ENCODE measurements around the gene MUC2. TPM values are rescaled to one million over a fixed set of nuclear protein-coding genes. Genes with fewer than 3 reads are reported as not detected.
"Not testable (repeated sequence)": the region's sequence is repeated elsewhere in the genome, so short reads cannot be mapped to it uniquely, and the experiment has no call there.

Gene MUC2
- total RNA-seq, 1 experiment from 2014 or later: not detected

GRCh38 chr11:1104411-1105182 lies 29.9 kb downstream of the MUC2 start:
- no peak for DNase-seq (ENCODE audit: low spot score)

GRCh38 chr11:1105183-1105565 lies 30.5 kb downstream of the MUC2 start:
- no peak for DNase-seq (ENCODE audit: low spot score)

DNA sequence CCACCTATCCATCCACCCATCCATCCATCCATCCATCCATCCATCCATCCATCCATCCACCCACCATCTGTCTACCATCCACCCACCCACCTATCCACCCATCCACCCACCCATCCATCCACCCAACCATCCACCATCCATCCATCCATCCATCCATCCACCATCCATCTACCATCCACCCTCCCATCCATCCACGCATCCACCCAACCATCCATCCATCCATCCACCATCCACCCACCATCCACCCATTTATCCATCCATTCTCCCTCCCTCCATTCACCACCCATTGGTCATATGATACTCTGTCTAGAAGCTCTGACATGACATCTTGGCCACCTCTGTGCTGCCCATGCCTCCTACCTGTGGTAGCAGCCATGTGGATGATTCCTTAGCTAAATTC lies 31.7 kb downstream of the MUC2 start:
- no peak for DNase-seq (ENCODE audit: low spot score)

- DNase-seq (ENCODE audit: low spot score): no peak
Measured at GRCh38 chr11:1107316-1108245, 32.9 kb downstream of the MUC2 start.

DNA sequence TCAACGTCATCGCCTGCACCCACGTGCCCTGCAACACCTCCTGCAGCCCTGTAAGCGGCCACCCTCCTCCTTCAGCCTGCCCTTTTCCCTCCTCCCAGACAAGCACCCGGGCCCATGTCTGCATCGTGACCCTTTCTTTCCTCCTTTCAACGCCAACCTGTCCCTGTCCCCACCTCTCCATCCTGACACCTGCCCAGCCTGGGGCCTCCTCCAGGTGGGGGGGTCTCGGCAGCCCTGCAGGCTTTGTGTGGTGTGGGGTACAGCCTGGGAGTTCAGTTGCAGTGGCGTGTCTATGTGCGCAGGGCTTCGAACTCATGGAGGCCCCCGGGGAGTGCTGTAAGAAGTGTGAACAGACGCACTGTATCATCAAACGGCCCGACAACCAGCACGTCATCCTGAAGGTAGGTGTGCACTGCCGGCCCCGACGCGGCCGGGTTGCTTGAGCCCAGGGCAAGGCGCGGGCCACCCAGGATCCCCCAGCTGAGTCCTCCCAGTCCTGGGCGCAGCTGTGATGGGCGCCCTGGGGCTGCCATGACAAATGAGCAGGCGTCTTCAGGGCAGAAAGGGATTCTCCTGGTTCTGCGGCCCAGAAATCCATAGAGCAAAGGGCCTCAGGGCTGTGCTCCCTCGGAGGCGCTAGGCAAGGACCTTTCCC lies 33.7 kb downstream of the MUC2 start:
- DNase-seq (ENCODE audit: low spot score): no peak

- DNase-seq (ENCODE audit: low spot score): no peak
Measured at GRCh38 chr11:1109101-1109917, 34.6 kb downstream of the MUC2 start.

- no peak for DNase-seq (ENCODE audit: low spot score)
Measured at GRCh38 chr11:1109918-1110705, 35.4 kb downstream of the MUC2 start.

DNA sequence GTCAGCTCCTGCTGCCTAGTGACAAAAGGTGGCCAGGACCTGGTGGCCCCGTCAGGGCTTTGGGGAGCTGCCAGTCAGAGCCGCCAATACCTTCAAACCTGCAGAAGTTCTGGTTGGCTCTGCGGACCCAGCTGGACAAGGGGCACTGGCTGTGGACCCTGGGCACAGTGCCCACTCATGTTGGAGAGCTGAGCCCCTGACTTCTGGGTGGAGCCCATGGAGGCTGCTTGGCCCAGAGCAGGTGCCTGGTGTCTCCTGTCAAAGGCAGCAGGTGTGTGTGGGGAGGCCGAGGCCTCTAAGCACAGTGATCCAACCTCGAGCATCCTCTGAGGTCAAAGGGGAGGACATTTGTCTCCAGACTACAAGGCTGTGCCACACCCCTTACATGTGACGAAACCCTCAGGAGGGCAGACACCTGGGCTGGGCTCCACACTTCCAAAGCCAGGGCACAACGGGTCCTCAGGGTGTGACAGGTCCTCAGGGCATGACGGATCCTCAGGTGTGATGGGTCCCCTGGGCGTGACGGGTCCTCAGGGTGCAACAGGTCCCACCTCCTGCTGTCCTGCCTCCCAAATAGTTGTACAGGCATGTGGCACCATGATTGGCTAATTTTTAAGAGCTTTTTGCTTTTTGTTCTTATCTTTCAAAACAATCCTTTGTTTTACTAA lies 37.0 kb downstream of the MUC2 start:
- DNase-seq (ENCODE audit: low spot score): no peak

DNA sequence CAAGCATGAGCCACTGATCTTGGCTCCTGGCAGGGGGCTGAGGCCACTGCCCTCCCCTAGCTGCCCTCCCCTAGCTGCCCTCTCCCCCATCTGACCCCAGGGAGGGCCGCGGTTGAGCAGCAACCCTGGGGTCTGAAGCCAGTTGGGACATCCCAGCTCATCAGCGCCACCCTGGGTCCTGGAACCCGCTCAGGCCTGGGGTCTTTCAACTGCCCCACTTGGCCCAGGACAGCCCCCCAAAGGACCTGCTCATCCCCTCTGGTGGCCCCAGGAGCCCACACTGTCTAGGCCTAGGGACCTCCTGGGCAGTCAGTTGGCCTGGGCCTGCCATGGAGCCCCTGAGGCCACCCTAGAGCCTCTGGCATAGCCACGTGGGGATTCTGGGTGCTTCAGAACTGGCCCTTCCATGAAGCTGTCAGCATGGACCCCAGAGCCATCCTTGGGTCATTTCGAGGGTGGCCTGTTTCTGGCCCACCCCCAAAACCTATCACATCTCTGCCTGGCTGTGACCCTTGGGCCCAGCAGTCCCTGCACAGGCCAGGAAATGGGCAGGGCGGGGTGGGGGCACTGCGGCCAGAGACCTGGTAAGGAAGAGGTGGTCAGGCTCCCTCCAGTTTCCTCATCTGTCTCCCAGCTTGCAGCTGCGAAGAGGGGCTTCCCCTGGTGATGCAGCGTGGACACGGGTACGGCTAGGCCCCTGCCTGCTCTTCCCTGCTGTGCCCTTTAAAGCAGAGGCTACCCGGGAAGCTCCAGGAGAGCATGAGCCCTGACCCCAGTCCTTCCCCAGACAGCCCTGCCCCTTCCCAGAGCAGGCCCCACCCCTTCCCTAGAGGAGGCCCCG lies 37.9 kb downstream of the MUC2 start:
- no peak for DNase-seq (ENCODE audit: low spot score)

DNA sequence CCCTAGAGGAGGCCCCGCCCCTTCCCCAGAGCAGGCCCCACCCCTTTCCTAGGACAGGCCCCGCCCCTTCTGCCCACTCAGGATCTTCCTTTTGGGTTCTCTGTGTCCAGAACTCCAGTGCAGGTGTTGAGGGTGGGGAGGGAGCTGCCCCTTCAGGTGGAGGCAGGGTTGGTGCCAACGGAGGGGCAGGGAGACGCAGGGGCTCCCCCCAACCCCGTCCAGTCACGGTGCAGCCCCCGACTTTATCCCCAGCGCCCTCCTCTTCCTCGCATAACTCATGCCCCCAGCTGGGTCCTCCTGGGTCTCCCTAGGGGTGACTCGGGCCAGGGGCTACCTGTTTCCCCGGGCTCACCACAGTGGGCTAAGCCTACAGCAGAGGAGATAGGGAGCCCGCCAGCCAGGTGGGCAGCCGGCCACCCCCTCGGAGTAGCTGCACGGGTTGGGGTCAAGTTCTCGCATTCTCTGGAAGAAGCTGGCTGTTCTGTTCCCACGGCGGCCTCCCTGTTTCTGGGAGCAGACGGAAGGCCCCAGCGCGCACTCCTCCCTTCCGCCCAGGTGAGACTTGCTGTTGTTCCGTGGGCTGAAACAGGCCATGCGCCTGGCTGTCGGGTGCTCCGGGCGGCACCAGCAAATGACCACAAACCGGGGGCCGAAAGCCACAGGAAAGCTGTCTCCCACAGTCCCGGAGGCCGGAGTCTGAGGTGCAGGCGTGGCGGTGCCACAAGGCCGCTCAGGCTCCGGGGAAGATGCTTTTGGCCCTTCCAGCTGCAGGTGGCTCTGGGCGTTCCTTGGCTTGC lies 38.9 kb downstream of the MUC2 start:
- DNase-seq (ENCODE audit: low spot score): no peak

DNA sequence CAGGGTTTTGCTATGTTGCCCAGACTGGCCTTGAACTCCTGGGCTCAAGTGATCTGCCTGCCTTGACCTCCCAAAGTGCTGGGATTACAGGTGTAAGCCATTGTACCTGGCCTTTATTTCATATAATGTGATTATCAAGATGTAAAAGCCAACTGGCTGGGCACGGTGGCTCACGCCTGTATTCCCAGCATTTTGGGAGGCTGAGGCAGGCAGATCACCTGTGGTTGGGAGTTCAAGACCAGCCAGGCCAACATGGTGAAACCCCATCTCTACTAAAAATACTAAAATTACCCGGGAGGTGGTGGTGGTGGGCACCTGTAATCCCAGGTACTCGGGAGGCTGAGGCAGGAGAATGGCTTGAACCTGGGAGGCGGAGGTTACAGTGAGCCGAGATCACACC lies 40.6 kb downstream of the MUC2 start:
- not testable (repeated sequence) for DNase-seq (ENCODE audit: low spot score)

- DNase-seq (ENCODE audit: low spot score): no peak
Measured at GRCh38 chr11:1116104-1116503, 41.4 kb downstream of the MUC2 start.

GRCh38 chr11:1116666-1117390 lies 42.2 kb downstream of the MUC2 start:
- DNase-seq (ENCODE audit: low spot score): no peak

GRCh38 chr11:1117992-1118391 lies 43.3 kb downstream of the MUC2 start:
- no peak for DNase-seq (ENCODE audit: low spot score)

- no peak for DNase-seq (ENCODE audit: low spot score)
Measured at GRCh38 chr11:1118755-1119603, 44.3 kb downstream of the MUC2 start.

GRCh38 chr11:1119604-1120146 lies 45.0 kb downstream of the MUC2 start:
- no peak for DNase-seq (ENCODE audit: low spot score)

Measured in H4 (cell line).